GM10847 (cell line): ENCODE results near the gene DEK.

ENCODE experiments used
- POLR2A ChIP-seq: IDR thresholded peaks from 2 replicates; pipeline ENCODE4 v1.6.1; 2011; ENCODE audit not compliant: insufficient read length; ENCODE audit errors: extremely low read depth

DEK gene

DNA sequence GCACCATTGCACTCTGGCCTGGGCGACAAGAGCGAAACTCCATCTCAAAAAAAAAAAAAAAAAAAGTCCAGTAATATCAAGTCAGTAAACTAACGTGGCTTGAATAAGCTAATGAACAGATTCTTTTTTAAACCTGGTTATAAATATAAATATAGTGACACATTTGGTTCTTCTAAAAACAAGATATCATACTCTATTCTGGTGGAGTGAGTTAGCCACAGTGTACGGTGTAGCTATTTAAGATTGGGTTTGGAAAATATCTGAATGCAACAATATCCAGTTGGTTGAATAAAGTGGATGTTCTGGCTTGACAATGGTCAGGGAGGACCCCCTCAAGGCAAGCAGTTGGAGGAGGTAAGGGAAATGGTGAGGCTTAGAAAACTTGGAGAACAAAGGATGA lies 5.9 kb upstream of the DEK start:
- no peak for TF ChIP-seq POLR2A

DNA sequence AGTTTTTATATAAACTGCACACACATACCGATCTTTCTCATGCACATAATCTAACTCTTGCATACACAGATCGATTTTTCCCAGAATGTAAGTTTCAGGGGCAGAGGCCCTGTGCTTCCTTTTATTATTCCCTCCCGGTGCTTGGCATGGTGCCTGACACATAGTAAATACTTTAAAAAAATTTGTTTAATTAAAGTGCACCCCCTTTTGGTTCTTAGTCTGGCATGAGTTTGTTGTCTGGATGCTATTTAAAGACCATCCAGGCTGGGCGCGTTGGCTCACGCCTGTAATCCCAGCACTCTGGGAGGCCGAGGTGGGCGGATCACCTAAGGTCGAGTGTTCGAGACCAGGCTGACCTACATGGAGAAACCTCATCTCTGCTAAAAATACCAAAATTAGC lies 5.4 kb upstream of the DEK start:
- TF ChIP-seq POLR2A = no peak

DNA sequence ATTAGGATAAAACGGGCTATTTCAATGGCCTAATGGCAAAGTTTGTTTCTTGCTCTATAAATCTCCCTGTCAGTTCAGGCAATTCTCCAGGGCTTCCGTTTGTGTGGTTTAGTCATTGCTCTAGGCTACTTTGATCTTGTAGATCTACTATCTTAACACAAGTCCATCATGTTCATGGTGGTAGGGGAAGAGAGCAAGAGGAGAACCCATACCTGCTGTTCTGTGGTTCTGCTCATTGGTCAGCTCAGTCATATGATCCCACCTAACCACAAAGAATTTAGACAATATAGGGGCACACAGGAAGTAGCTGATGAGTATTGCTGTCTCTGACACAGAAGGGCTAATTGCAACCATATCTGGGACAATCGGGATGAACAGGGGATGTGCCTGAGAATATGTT lies 4.9 kb upstream of the DEK start:
- no peak for TF ChIP-seq POLR2A

DNA sequence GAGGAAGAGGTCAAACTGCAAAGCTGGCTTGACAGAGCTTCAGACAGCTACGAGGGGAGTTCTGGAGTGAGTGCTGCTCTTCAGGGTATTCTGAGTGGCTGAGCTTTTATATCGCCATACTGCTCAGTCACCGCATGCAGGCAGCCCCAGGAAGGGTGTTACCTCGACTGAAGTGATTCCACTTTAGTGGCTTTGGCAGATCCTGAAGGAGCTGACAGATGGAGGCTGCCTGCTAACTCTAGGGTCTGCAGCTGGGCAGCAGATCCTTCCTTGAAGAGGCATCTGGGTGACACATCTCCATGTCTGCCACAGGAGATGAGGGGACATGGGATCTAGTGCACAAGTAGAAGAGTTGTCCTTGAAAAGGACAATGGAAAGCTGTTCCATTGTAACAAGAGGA lies 3.7 kb upstream of the DEK start:
- TF ChIP-seq POLR2A = no peak

DNA sequence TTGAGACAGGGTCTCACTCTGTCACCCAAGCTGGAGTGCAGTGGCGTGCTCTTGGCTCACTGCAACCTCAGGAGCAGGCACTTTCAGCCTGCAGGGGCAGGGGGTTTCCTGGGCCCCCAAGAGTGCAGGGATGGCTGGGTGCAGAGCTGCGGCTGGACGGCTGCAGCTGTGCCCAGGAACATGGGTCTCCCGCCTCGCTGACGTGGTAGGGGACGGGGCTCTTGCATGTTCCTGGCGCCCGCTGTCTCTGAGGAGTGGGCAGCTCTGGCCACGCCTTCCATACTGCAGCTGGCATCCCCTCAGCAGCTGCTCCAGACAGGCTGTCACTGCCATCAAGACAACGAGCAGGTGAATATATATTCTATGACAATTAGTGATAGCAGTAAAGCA lies 2.2 kb upstream of the DEK start:
- TF ChIP-seq POLR2A = no peak

DNA sequence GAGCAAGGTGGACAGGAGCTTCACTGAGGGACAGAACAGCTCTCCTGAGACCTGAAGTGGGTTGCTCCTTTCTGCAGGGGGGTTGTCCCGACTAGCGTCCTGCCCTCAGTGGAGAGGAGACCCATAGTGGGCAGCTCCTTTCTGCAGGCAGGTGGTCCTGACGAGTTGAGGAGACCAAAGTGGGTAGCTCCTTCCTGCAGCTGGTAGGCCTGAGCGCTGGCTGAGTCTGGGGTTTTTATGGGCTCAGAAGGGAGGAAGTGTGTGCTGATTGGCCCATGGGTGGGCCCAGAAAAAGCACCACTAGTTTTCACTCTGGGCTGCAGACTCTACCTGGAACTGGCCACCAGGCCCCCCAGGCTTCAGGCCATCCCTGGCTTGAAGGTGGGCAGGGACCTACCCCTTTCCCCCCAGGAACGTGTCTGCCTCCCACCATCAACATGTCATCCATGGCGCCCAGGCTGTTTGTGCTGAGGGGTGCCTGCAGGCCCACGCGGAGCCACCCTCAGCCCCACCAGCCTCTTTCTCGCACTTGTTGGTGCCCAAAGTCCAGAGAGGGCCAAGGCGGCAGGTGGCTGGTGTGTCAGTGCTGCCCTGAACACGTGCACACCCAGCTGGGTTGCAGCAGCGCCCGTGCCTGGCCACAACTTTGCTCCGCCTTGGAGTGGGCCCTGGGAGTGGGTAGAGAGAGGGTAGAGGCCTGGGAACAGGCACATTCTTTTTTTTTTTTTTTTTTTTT lies 1.6 kb upstream of the DEK start:
- TF ChIP-seq POLR2A = no peak

DNA sequence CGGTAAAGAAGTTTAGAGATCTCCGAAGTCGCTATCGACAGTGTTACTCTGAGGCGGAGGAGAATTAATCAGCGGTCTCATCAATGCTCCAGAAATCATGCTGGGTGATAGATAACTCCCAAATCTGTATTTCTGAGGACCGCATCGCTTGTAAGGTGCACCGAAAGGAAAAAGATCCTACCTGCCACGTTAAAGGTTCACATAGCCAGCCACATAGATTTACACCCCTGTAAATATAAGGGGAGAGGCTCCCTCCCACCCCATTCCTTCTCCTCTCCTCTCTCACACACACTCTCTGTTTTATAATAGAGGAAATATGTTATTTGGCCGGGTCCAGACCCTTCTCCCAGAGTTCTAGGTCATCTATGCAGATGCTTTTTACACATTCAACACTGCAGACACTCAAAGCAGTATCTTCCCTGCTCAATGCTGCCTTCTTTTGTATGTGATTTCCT lies 620 bp upstream of the DEK start:
- no peak for TF ChIP-seq POLR2A

DNA sequence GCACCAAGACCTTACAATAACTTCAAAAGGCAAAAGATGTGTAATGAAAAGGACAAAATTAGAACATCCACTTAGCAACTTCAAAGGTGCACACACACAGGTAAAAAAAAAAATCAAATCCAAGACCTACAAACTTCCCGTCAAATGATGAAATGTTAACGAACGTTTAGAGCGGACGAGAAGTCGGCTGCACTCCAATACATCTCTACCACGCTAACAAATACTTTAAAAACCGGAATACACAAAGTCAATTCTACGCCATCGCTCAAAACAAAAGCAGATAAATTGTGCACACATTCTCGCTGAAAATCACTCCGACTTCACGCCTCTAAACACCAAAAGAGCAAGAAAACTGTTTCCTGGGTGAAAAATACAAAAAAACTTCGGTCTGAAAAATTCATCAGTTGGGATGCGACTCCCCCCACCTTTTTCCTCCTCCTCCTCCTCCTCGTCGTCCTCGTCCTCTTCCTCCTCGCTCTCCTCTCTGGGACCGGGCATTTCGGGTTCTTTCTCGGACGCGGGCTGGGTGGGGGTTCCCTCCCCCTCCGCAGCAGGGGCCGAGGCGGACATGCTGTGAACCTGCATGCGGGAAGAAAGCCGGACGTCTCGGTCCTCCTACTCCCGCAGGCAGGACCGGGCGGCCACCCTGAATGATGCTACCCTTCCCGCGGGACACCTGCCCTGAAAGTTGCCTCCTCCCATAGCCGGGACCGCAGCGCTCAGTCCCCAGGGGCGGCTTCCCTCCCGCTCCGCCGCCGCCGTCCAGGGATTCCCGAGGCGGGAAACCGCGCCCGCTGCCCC lies 712 bp downstream of the DEK start:
- TF ChIP-seq POLR2A = no peak

DNA sequence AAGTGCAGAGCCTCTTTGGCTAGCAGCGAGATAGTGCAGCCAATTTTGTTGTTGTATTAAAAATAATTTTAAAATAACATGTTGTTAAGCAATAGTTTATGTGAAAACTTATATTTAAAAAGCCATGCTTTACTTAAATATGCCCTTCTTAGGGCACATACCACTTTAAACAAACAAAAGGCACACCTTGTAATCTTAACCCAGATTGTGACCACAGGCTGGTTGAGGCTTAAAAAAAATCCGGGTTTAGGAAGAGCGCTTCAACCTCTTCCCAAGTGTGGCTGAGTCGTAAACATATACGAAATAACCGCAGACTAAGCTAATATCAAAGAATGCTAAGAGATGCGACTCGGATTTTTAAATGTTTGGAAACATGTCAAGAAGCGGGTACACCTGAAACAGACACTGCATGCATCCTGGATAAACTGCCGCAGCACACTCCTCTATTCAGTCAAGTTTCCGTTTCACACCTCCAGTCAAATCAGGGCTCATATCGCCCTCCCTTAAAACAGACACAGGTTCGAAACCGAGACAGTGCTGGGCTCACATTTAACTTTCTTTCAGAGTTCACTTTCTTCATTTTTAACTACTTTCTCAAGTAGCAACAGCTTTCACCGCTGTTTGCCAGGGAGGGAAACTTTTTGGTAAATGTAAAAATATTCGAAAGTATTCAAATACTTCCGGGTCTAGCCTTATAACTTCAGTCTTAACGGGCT lies 1.5 kb downstream of the DEK start:
- no peak for TF ChIP-seq POLR2A

DNA sequence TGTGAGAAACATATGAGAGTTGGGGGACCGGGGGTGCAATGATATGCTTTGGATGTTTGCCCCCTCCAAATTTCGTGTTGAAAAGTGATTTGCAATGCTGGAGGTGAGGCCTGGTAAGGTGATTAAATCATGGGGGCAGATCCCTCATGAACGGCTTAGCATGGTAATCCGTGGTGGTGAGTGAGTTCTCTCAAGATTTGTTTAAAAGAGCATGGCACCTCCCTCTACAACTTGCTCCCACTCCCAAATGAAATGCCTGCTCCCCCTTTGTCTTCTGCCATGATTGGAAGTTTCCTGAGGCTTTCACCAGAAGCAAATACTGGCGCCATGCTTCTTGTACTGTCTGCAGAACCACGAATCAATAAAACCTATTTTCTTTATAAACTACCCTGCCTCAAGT lies 2.5 kb downstream of the DEK start:
- TF ChIP-seq POLR2A = no peak

DNA sequence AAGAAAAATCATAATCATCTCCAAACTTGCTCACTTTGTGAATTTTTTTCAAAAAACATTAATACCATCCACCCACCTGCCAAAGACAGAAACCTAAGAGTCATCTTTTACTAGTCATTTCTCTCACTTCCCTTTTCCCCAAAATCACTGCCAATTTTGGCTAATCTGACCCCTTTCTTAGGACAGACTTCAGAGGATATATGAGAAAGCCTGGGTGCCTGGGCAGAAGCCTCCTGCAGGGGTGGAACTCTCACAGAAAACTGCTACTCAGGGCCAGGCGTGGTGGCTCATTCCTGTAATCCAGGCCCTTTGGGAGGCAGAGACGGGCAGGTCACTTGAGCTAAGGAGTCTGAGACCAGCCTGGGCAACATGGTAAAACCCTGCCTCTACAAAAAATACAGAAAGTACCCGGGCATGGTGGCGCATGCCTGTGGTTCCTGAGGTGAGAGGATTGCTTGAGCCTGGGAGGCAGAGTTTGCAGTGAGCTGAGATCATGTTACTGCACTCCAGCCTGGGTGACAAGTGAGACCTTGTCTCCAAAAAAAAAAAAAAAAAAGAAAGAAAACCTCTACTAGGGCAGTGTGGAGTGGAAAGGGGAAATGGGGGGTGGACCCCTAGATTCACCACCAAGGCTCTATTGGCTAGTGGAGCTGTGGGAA lies 3.8 kb downstream of the DEK start:
- TF ChIP-seq POLR2A = no peak

DNA sequence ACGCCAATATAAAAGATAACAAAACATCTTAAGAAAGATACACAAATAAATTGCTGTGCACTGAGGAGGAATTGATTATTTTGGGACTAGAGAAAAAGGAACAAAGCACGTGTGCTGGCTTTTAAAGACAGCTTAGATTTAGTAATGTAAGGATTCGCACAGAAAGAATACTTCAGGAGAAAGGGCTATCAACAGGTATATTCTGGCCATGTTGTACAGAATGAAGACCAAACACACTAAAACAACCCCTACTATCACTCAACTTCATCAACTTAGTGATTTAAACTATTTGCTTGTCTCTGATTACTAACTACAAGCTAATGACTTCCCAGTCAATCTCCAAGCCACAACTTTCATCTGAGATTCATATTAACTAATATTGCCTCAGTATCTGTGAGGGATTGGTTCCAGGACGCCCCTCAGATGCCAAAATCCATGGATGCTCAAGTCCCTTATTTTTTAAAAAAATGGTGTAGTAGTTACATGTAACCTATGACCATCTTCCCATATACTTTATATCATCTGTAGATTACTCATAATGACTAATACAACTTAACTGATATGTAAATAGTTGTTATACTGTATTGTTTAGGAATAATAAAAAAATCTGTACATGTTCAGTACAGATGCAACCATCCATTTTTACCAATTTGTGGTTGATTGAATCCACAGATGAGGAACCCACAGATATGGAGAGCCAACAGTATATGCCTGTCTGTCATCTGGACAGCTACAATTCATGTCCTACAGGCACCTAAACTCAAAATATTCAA lies 4.5 kb downstream of the DEK start:
- no peak for TF ChIP-seq POLR2A

DNA sequence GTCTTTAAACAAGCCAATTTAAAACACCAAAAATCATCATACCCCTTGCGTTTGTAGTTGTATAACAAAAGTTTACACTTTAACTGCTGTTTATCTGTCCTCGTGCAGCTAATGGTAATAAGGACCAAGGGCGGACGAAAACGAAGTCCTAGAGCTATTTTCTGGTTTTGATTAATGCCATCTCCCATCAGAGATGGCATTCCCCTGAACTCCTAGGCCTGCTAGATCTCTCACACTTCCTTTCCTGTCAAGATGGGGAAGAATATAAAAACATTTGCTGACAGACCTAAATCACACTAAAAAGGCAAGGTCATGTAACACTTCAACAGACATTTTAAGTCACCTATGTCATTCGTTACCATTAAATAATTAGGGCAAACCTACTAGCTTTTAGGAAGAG lies 9.5 kb downstream of the DEK start:
- TF ChIP-seq POLR2A = no peak

DNA sequence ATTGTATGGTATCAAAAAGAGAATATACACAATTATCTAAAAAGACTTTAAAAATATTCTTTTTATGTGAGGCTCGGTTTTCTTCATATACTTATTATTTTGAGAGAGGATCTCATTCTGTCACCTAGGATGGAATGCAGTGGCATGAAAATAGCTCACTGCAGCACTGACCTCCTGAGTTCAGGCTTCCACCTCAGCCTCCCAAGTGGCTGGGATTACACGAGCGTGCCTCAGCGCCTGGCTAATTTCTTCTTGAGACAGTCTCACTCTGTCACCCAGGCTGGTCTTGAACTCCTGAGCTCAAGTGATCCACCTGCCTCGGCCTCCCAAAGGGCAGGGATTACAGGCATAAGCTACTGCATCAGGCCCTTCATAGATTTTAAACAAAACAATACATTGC lies 10.7 kb downstream of the DEK start:
- no peak for TF ChIP-seq POLR2A

DNA sequence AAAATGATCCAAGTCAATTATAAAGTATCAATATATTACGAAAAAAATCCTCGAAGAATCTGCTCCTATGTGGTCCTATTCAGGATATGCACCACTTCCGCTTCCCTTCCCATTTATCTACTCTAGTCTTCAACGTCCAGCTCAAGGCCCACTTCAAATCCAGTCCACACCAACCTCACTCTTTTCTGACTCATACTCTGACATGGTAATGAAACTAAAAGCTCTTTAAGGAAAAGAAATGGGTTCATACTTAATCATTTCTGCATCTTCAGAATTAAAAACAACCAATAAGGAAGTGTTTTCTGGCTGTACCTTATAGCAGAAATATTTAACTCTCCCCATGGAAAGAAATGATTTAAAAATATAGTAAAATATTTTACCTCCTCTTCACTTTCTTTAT lies 15.1 kb downstream of the DEK start:
- TF ChIP-seq POLR2A = no peak
